GM18907 (cell line): Measurements from ENCODE around the gene DPY19L2.
"Not testable (repeated sequence)": the region's sequence is repeated elsewhere in the genome, so short reads cannot be mapped to it uniquely, and the experiment has no call there.

Experiments used
- ATAC-seq: cut with Tn5 transposase; IDR thresholded peaks from one replicate; pipeline ENCODE4 v1.9.1; 2021; ENCODE audit warnings: mild to moderate bottlenecking, moderate library complexity; ENCODE audit not compliant: unreplicated experiment

Gene DPY19L2

GRCh38 chr12:63663005-63663404 lies 5.3 kb downstream of the DPY19L2 start:
- not testable (repeated sequence) for ATAC-seq

- not testable (repeated sequence) for ATAC-seq
Observed at GRCh38 chr12:63658501-63658900, 9.8 kb downstream of the DPY19L2 start.

- ATAC-seq, result not testable (repeated sequence)
Observed at GRCh38 chr12:63656407-63656806, 11.9 kb downstream of the DPY19L2 start.

GRCh38 chr12:63655543-63656257 lies 12.6 kb downstream of the DPY19L2 start:
- not testable (repeated sequence) for ATAC-seq

- ATAC-seq, result not testable (repeated sequence)
Observed at GRCh38 chr12:63654481-63654880, 13.8 kb downstream of the DPY19L2 start.

GRCh38 chr12:63649517-63649916 lies 18.8 kb downstream of the DPY19L2 start:
- ATAC-seq, result not testable (repeated sequence)

GRCh38 chr12:63643381-63644140 lies 24.7 kb downstream of the DPY19L2 start:
- ATAC-seq, result not testable (repeated sequence)

GRCh38 chr12:63624258-63624657 lies 44.0 kb downstream of the DPY19L2 start:
- not testable (repeated sequence) for ATAC-seq

- ATAC-seq, result not testable (repeated sequence)
Observed at GRCh38 chr12:63615544-63615943, 52.7 kb downstream of the DPY19L2 start.

GRCh38 chr12:63611285-63611684 lies 57.0 kb downstream of the DPY19L2 start:
- not testable (repeated sequence) for ATAC-seq

GRCh38 chr12:63609281-63609680 lies 59.0 kb downstream of the DPY19L2 start:
- not testable (repeated sequence) for ATAC-seq

- ATAC-seq, result not testable (repeated sequence)
Observed at GRCh38 chr12:63604985-63605384, 63.3 kb downstream of the DPY19L2 start.

GRCh38 chr12:63594828-63595227 lies 73.5 kb downstream of the DPY19L2 start:
- ATAC-seq, result not testable (repeated sequence)

GRCh38 chr12:63584426-63584825 lies 83.9 kb downstream of the DPY19L2 start:
- ATAC-seq, result not testable (repeated sequence)

GRCh38 chr12:63583289-63583688 lies 85.0 kb downstream of the DPY19L2 start:
- ATAC-seq, result not testable (repeated sequence)

- ATAC-seq, result not testable (repeated sequence)
Observed at GRCh38 chr12:63577631-63578030, 90.7 kb downstream of the DPY19L2 start.

GRCh38 chr12:63572038-63572437 lies 96.3 kb downstream of the DPY19L2 start:
- not testable (repeated sequence) for ATAC-seq

GRCh38 chr12:63558445-63558844 lies 109.8 kb downstream of the DPY19L2 start:
- ATAC-seq, result not testable (repeated sequence)

GRCh38 chr12:63551397-63551796 lies 116.9 kb downstream of the DPY19L2 start:
- not testable (repeated sequence) for ATAC-seq

GRCh38 chr12:63549034-63549433 lies 119.3 kb downstream of the DPY19L2 start:
- ATAC-seq, result not testable (repeated sequence)

GRCh38 chr12:63545298-63545916 lies 122.9 kb downstream of the DPY19L2 start:
- ATAC-seq, result not testable (repeated sequence)
